GM21515 (cell line): ENCODE measurements around the gene PHF21B.
"Not testable (repeated sequence)": the region's sequence is repeated elsewhere in the genome, so short reads cannot be mapped to it uniquely, and the experiment has no call there.

Source experiments
- ATAC-seq: cut with Tn5 transposase; IDR thresholded peaks from one replicate; pipeline ENCODE4 v1.9.1; 2021; ENCODE audit not compliant: unreplicated experiment

The PHF21B gene

GRCh38 chr22:44881624-44882023 lies 128.2 kb downstream of the PHF21B start:
- no peak for ATAC-seq

GRCh38 chr22:44880610-44881290 lies 129.1 kb downstream of the PHF21B start:
- ATAC-seq: no peak

- no peak for ATAC-seq
Observed at GRCh38 chr22:44879301-44879680, 130.5 kb downstream of the PHF21B start.

- no peak for ATAC-seq
Observed at GRCh38 chr22:44878483-44879300, 131.1 kb downstream of the PHF21B start.

GRCh38 chr22:44876921-44877320 lies 132.9 kb downstream of the PHF21B start:
- ATAC-seq: no peak

- no peak for ATAC-seq
Observed at GRCh38 chr22:44871782-44872181, 138.0 kb downstream of the PHF21B start.

GRCh38 chr22:44870021-44870420 lies 139.8 kb downstream of the PHF21B start:
- no peak for ATAC-seq

GRCh38 chr22:44869196-44869595 lies 140.6 kb downstream of the PHF21B start:
- no peak for ATAC-seq

GRCh38 chr22:44865193-44866057 lies 144.4 kb downstream of the PHF21B start:
- ATAC-seq: no peak

GRCh38 chr22:44862981-44863860 lies 146.6 kb downstream of the PHF21B start:
- ATAC-seq: no peak

GRCh38 chr22:44862281-44862680 lies 147.5 kb downstream of the PHF21B start:
- ATAC-seq: no peak

- no peak for ATAC-seq
Observed at GRCh38 chr22:44861245-44861644, 148.6 kb downstream of the PHF21B start.

- ATAC-seq: no peak
Observed at GRCh38 chr22:44860311-44860710, 149.5 kb downstream of the PHF21B start.

- no peak for ATAC-seq
Observed at GRCh38 chr22:44859641-44860040, 150.2 kb downstream of the PHF21B start.

- not testable (repeated sequence) for ATAC-seq
Observed at GRCh38 chr22:44858819-44859218, 151.0 kb downstream of the PHF21B start.

GRCh38 chr22:44855855-44856254 lies 153.9 kb downstream of the PHF21B start:
- ATAC-seq: no peak

GRCh38 chr22:44854641-44855040 lies 155.2 kb downstream of the PHF21B start:
- not testable (repeated sequence) for ATAC-seq

GRCh38 chr22:44850946-44851345 lies 158.9 kb downstream of the PHF21B start:
- no peak for ATAC-seq

GRCh38 chr22:44848791-44849420 lies 160.9 kb downstream of the PHF21B start:
- no peak for ATAC-seq

GRCh38 chr22:44848296-44848741 lies 161.5 kb downstream of the PHF21B start:
- no peak for ATAC-seq
